ENCODE results near the gene RAB40B. TPM values are rescaled to one million over a fixed set of nuclear protein-coding genes. Genes with fewer than 3 reads are reported as not detected.

Gene RAB40B
- polyA plus RNA-seq, 2 of the 4 experiments (the other 2 are of a cell fraction) = 5.6 to 9.4 TPM

DNA sequence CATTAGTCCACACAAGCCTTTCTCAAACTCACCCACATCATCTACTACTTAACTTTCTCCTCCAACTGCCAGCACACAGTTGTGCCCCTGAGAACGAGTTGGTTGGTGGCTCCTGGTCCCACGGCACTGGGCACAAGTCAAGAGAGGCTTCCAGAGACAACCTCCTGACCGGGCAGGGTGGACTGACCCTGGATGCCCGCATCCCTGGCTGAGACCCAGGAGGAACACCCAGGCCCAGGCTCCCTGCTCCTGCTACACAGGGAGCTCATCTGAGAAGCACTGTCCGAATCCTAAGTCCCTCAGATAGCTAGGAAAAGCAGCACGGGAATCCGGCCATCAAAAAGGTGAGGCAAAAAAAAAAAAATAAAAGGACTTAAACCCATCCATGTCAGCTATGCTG, 79.3 kb downstream of the RAB40B start:
- Histone ChIP-seq H3K4me3 (no peak overlapping the region), H3K4me1 (no peaks in the 10 kb centered on the region), H3K4me2 (no peak overlapping the region), H3K9me3 (no peaks in the 10 kb centered on the region), H3K27ac (no peak overlapping the region)
- CTCF ChIA-PET = interaction anchor here (0.7 to 0.9 kb wide), 2 partner anchors 18 to 156 kb away, joined by 3 to 4 read pairs; no protein-coding TSS in a partner anchor
- TF ChIP-seq JUNB (IDR thresholded peaks at IDR 0.05) (no peak), HOXA7 (CRISPR knock-in tag; IDR thresholded peaks at IDR 0.05) (no peak), CBX8 (IDR thresholded peaks at IDR 0.05) (no peak), TP53 (CRISPR knock-in tag; IDR thresholded peaks at IDR 0.05) (no peak), FOSB (CRISPR knock-in tag; IDR thresholded peaks at IDR 0.05) (no peak), RAD21 (conservative IDR thresholded peaks at IDR 0.05 in 1 of 2, IDR thresholded peaks at IDR 0.05 in 1 of 2) (no peak), MAZ (IDR thresholded peaks at IDR 0.05; ENCODE audit: borderline replicate concordance, low read depth, low read length) (no peak), ZC3H11A (IDR thresholded peaks at IDR 0.05) (no peak), JUN (IDR thresholded peaks at IDR 0.05) (no peak), RARB (CRISPR knock-in tag; IDR thresholded peaks at IDR 0.05) (no peak), FOSL2 (IDR thresholded peaks at IDR 0.05) (no peak), FOSL2 (CRISPR knock-in tag; IDR thresholded peaks at IDR 0.05) (no peak), HDAC2 (IDR thresholded peaks at IDR 0.05) (no peak), CBX2 (IDR thresholded peaks at IDR 0.05; ENCODE audit: borderline replicate concordance, low read depth) (no peak), CHD2 (IDR thresholded peaks at IDR 0.05; ENCODE audit: low read length, partially characterized antibody) (no peak)
- TF ChIP-seq, protein P1, sequence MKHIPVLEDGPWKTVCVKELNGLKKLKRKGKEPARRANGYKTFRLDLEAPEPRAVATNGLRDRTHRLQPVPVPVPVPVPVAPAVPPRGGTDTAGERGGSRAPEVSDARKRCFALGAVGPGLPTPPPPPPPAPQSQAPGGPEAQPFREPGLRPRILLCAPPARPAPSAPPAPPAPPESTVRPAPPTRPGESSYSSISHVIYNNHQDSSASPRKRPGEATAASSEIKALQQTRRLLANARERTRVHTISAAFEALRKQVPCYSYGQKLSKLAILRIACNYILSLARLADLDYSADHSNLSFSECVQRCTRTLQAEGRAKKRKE (CRISPR knock-in tag; IDR thresholded peaks at IDR 0.05; ENCODE audit: low read depth) = no peak
- TF ChIP-seq, protein P2, sequence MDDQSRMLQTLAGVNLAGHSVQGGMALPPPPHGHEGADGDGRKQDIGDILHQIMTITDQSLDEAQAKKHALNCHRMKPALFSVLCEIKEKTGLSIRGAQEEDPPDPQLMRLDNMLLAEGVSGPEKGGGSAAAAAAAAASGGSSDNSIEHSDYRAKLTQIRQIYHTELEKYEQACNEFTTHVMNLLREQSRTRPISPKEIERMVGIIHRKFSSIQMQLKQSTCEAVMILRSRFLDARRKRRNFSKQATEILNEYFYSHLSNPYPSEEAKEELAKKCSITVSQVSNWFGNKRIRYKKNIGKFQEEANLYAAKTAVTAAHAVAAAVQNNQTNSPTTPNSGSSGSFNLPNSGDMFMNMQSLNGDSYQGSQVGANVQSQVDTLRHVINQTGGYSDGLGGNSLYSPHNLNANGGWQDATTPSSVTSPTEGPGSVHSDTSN (IDR thresholded peaks at IDR 0.05) = no peak
- POLR2A ChIA-PET = no interaction called here
- 89% methylated on average over 7 of the region's 7 CpGs for WGBS (ENCODE audit: missing lambda C conversion rate)
- ATAC-seq (no peak), DNase-seq (ENCODE audit: low read depth in 1 of 2, low spot score in 1 of 2) (no peak), FAIRE-seq (no peak)

DNA sequence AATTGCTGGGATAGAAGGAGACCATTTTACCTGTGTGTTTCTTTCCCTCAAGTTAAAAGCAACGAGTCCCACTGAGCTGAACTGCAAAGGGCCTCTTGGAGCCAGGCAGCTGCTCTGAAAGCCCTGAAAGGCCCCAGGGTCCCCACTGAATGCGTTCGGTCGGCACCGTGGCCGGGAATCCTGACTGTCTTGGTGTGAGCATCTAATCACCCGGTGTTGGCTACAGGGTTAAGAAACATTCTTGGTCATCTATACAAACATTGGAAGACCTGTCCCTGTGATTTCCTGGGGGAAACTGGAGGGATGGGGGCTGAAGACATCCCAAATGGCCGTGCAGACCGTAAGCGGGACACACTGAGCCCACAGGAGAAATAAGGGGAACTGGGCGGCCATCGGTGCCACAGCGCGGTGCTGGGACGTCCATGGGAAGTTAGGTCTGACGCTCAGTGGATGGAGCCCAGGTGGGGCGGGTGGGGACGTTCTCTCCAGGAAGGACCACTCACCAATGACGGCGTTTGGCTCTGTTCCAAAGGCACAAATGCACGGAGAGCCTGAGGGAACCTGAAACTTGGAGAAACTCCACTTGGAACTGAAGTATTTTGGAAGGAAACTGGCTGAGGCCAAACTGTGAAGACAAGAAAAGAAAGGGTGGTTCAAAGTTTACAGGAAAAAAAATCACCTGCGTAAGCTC, 82.3 kb downstream of the RAB40B start:
- Histone ChIP-seq H3K27ac (no peak overlapping the region), H3K4me2 (no peak overlapping the region), H3K4me1 (no peaks in the 10 kb centered on the region), H3K4me3 (no peak overlapping the region), H3K9me3 (no peaks in the 10 kb centered on the region)
- POLR2A ChIA-PET = no interaction called here
- TF ChIP-seq, protein P3, sequence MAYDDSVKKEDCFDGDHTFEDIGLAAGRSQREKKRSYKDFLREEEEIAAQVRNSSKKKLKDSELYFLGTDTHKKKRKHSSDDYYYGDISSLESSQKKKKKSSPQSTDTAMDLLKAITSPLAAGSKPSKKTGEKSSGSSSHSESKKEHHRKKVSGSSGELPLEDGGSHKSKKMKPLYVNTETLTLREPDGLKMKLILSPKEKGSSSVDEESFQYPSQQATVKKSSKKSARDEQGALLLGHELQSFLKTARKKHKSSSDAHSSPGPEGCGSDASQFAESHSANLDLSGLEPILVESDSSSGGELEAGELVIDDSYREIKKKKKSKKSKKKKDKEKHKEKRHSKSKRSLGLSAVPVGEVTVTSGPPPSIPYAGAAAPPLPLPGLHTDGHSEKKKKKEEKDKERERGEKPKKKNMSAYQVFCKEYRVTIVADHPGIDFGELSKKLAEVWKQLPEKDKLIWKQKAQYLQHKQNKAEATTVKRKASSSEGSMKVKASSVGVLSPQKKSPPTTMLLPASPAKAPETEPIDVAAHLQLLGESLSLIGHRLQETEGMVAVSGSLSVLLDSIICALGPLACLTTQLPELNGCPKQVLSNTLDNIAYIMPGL (CRISPR knock-in tag; IDR thresholded peaks at IDR 0.05; ENCODE audit: borderline replicate concordance) = no peak
- TF ChIP-seq EHMT2 (IDR thresholded peaks at IDR 0.05; ENCODE audit: low read depth) (no peak), BHLHE40 (IDR thresholded peaks at IDR 0.05; ENCODE audit: low read depth, low read length) (no peak)
- TF ChIP-seq, protein P4, sequence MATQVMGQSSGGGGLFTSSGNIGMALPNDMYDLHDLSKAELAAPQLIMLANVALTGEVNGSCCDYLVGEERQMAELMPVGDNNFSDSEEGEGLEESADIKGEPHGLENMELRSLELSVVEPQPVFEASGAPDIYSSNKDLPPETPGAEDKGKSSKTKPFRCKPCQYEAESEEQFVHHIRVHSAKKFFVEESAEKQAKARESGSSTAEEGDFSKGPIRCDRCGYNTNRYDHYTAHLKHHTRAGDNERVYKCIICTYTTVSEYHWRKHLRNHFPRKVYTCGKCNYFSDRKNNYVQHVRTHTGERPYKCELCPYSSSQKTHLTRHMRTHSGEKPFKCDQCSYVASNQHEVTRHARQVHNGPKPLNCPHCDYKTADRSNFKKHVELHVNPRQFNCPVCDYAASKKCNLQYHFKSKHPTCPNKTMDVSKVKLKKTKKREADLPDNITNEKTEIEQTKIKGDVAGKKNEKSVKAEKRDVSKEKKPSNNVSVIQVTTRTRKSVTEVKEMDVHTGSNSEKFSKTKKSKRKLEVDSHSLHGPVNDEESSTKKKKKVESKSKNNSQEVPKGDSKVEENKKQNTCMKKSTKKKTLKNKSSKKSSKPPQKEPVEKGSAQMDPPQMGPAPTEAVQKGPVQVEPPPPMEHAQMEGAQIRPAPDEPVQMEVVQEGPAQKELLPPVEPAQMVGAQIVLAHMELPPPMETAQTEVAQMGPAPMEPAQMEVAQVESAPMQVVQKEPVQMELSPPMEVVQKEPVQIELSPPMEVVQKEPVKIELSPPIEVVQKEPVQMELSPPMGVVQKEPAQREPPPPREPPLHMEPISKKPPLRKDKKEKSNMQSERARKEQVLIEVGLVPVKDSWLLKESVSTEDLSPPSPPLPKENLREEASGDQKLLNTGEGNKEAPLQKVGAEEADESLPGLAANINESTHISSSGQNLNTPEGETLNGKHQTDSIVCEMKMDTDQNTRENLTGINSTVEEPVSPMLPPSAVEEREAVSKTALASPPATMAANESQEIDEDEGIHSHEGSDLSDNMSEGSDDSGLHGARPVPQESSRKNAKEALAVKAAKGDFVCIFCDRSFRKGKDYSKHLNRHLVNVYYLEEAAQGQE (IDR thresholded peaks at IDR 0.05) = no peak
- CTCF ChIA-PET = interaction anchor here (0.7 to 1.5 kb wide), 4 partner anchors 10 to 137 kb away, joined by 3 to 5 read pairs (median 4); no protein-coding TSS in a partner anchor
- FAIRE-seq (no peak), DNase-seq (ENCODE audit: low read depth in 1 of 2, low spot score in 1 of 2) (no peak), ATAC-seq (no peak)
- WGBS (ENCODE audit: missing lambda C conversion rate) = 86% methylated on average over 22 of the region's 22 CpGs
